Keratinocyte (primary cell): ENCODE measurements around the gene EIF1AY.

ENCODE experiments used
- EZH2 ChIP-seq: IDR thresholded peaks from one replicate; pipeline ENCODE4 v1.6.1; 2012; ENCODE audit warnings: inconsistent platforms, mild to moderate bottlenecking, low read length, moderate library complexity
- TF ChIP-seq, protein P1 (sequence below), 3 experiments: IDR thresholded peaks in 1 of 3; conservative IDR thresholded peaks in 1 of 3; optimal IDR thresholded peaks in 1 of 3; 2 replicates in 2 of 3; 3 replicates in 1 of 3; pipeline versions ENCODE3 to v1.5.1; 2011; ENCODE audit warnings: low read length in 3 of 3, mild to moderate bottlenecking in 3 of 3, moderate library complexity in 2 of 3, control low read depth in 1 of 3, inconsistent platforms in 1 of 3; ENCODE audit not compliant: insufficient read depth in 2 of 3; ENCODE audit errors: extremely low read depth in 1 of 3

- TF ChIP-seq, protein P1, sequence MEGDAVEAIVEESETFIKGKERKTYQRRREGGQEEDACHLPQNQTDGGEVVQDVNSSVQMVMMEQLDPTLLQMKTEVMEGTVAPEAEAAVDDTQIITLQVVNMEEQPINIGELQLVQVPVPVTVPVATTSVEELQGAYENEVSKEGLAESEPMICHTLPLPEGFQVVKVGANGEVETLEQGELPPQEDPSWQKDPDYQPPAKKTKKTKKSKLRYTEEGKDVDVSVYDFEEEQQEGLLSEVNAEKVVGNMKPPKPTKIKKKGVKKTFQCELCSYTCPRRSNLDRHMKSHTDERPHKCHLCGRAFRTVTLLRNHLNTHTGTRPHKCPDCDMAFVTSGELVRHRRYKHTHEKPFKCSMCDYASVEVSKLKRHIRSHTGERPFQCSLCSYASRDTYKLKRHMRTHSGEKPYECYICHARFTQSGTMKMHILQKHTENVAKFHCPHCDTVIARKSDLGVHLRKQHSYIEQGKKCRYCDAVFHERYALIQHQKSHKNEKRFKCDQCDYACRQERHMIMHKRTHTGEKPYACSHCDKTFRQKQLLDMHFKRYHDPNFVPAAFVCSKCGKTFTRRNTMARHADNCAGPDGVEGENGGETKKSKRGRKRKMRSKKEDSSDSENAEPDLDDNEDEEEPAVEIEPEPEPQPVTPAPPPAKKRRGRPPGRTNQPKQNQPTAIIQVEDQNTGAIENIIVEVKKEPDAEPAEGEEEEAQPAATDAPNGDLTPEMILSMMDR (optimal IDR thresholded peaks at IDR 0.05 in 1 of 3, IDR thresholded peaks at IDR 0.05 in 1 of 3, conservative IDR thresholded peaks at IDR 0.05 in 1 of 3; ENCODE audit: extremely low read depth in 1 of 3, insufficient read depth in 2 of 3, low read length in 3 of 3), result no peak
- TF ChIP-seq EZH2, result no peak
Observed at GRCh38 chrY:20586161-20586560, 10.6 kb downstream of the EIF1AY start.
